GM23338 (cell line): ENCODE data around the gene TMEM43. TPM values are rescaled to one million over a fixed set of nuclear protein-coding genes. Genes with fewer than 3 reads are reported as not detected.

ENCODE experiments used
- ATAC-seq: fragments of 200-7000 bp; cut with Tn5 transposase; 3 replicates; pipeline ENCODE4 v1.9.1; 2020
- DNase-seq: peaks from one replicate; pipeline ENCODE4 v3.0.0-alpha.2; 2015; ENCODE audit warnings: low spot score
- H2AFZ ChIP-seq: fragments of 200-600 bp; sonication (generic); 2 replicates; pipeline ENCODE4 v1.8.0; 2016; ENCODE audit warnings: antibody characterized with exemption, mild to moderate bottlenecking, moderate library complexity
- H3F3A ChIP-seq: fragments of 200-600 bp; sonication (generic); replicated peaks from 2 replicates; pipeline ENCODE4 v1.8.0; 2017; ENCODE audit warnings: antibody characterized with exemption, mixed run types, low read depth
- H3K27ac ChIP-seq: fragments of 200-600 bp; sonication (generic); 2 replicates; pipeline ENCODE4 v1.6.1; 2016; ENCODE audit warnings: low read depth
- H3K27me3 ChIP-seq: fragments of 200-600 bp; sonication (generic); 2 replicates; pipeline ENCODE4 v1.8.0; 2016; ENCODE audit warnings: mild to moderate bottlenecking, mixed run types, moderate library complexity; ENCODE audit not compliant: insufficient read depth
- H3K36me3 ChIP-seq: fragments of 200-600 bp; sonication (generic); 2 replicates; pipeline ENCODE4 v1.8.0; 2016; ENCODE audit warnings: mild to moderate bottlenecking; ENCODE audit not compliant: insufficient read depth
- H3K4me1 ChIP-seq: fragments of 200-600 bp; sonication (generic); 2 replicates; pipeline ENCODE4 v1.8.0; 2016; ENCODE audit warnings: mild to moderate bottlenecking, moderate library complexity; ENCODE audit not compliant: insufficient read depth
- H3K4me2 ChIP-seq: fragments of 200-600 bp; sonication (generic); 2 replicates; pipeline ENCODE4 v1.7.1; 2017; ENCODE audit warnings: mixed run types
- H3K4me3 ChIP-seq: fragments of 200-600 bp; sonication (generic); 2 replicates; pipeline ENCODE4 v1.6.1; 2016; ENCODE audit warnings: mixed run types
- H3K79me2 ChIP-seq: fragments of 200-600 bp; sonication (generic); replicated peaks from 2 replicates; pipeline ENCODE4 v1.8.0; 2017; ENCODE audit warnings: mild to moderate bottlenecking; ENCODE audit not compliant: insufficient read depth
- H3K9me2 ChIP-seq: fragments of 200-600 bp; sonication (generic); 2 replicates; pipeline ENCODE4 v1.8.0; 2017; ENCODE audit not compliant: insufficient read depth
- H4K20me1 ChIP-seq: fragments of 200-600 bp; sonication (generic); replicated peaks from 2 replicates; pipeline ENCODE4 v1.8.0; 2017; ENCODE audit warnings: mild to moderate bottlenecking; ENCODE audit not compliant: insufficient read depth
- H3K27ac Mint-ChIP-seq: 2 replicates; pipeline ENCODE4 v1.8.0; 2020; ENCODE audit warnings: inconsistent platforms, mild to moderate bottlenecking, moderate library complexity, mixed read lengths
- H3K27me3 Mint-ChIP-seq: 3 replicates; pipeline ENCODE4 v1.8.0; 2022; ENCODE audit warnings: low read depth, mild to moderate bottlenecking, moderate library complexity, mixed read lengths, inconsistent platforms; ENCODE audit not compliant: insufficient read depth, poor library complexity
- H3K36me3 Mint-ChIP-seq: 3 replicates; pipeline ENCODE4 v1.8.0; 2021; ENCODE audit warnings: low read depth, mild to moderate bottlenecking, inconsistent platforms, moderate library complexity, mixed read lengths
- H3K4me1 Mint-ChIP-seq: 3 replicates; pipeline ENCODE4 v1.8.0; 2020; ENCODE audit warnings: mild to moderate bottlenecking, inconsistent platforms, mixed read lengths
- H3K4me3 Mint-ChIP-seq: 3 replicates; pipeline ENCODE4 v1.8.0; 2021; ENCODE audit warnings: moderate library complexity, mild to moderate bottlenecking, inconsistent platforms, mixed read lengths
- H3K9me3 Mint-ChIP-seq: 3 replicates; pipeline ENCODE4 v1.8.0; 2020; ENCODE audit warnings: moderate library complexity, mild to moderate bottlenecking, inconsistent platforms, mixed read lengths
- CREB1 ChIP-seq: fragments of 250-450 bp; sonication (Bioruptor Pico); IDR thresholded peaks from 2 replicates; pipeline ENCODE4 v1.5.0; 2020; ENCODE audit warnings: low read depth, mild to moderate bottlenecking, moderate library complexity
- CTCF ChIP-seq, 2 experiments: fragments of 200-600 bp in 1 of 2; sonication (generic) in 1 of 2; conservative IDR thresholded peaks; 2 replicates each; pipeline versions ENCODE4 v1.5.1 to v1.6.1; 2016 to 2017; ENCODE audit warnings: antibody characterized with exemption in 2 of 2, low read depth in 2 of 2, mild to moderate bottlenecking in 2 of 2, moderate library complexity in 1 of 2
- ETS1 ChIP-seq: IDR thresholded peaks from 2 replicates; pipeline ENCODE4 v1.6.1; 2016; ENCODE audit warnings: antibody characterized with exemption
- EZH2 ChIP-seq: fragments of 200-600 bp; sonication (generic); IDR thresholded peaks from one replicate; pipeline ENCODE4 v1.8.0; 2017; ENCODE audit warnings: antibody characterized with exemption, mild to moderate bottlenecking, low read depth; ENCODE audit not compliant: unreplicated experiment
- EZH2phosphoT487 ChIP-seq: fragments of 200-600 bp; sonication (generic); IDR thresholded peaks from one replicate; pipeline ENCODE4 v1.8.1; 2018; ENCODE audit warnings: antibody characterized with exemption; ENCODE audit not compliant: unreplicated experiment
- JUNB ChIP-seq: IDR thresholded peaks from one replicate; pipeline ENCODE4 v1.6.1; 2016; ENCODE audit warnings: antibody characterized with exemption; ENCODE audit not compliant: unreplicated experiment
- NANOG ChIP-seq: IDR thresholded peaks from 2 replicates; pipeline ENCODE4 v1.6.1; 2016; ENCODE audit warnings: antibody characterized with exemption, borderline replicate concordance
- POLR2AphosphoS5 ChIP-seq: IDR thresholded peaks from 2 replicates; pipeline ENCODE4 v1.6.1; 2016; ENCODE audit warnings: antibody characterized with exemption, low read depth
- REST ChIP-seq: IDR thresholded peaks from one replicate; pipeline ENCODE4 v1.6.1; 2018; ENCODE audit warnings: antibody characterized with exemption; ENCODE audit not compliant: unreplicated experiment
- STAT1 ChIP-seq: IDR thresholded peaks from one replicate; pipeline ENCODE4 v1.6.1; 2016; ENCODE audit warnings: antibody characterized with exemption; ENCODE audit not compliant: unreplicated experiment
- ZNF114 ChIP-seq: fragments of 250-450 bp; sonication (Bioruptor Pico); IDR thresholded peaks from 2 replicates; pipeline ENCODE4 v1.5.0; 2020; ENCODE audit warnings: mild to moderate bottlenecking, moderate library complexity
- ZNF331 ChIP-seq: fragments of 250-450 bp; sonication (Bioruptor Pico); IDR thresholded peaks from 2 replicates; pipeline ENCODE4 v1.5.0; 2020; ENCODE audit warnings: low read depth, mild to moderate bottlenecking, moderate library complexity
- ZNF462 ChIP-seq: fragments of 250-450 bp; sonication (Bioruptor Pico); IDR thresholded peaks from 2 replicates; pipeline ENCODE4 v1.5.0; 2020; ENCODE audit warnings: mild to moderate bottlenecking, moderate library complexity
- polyA plus RNA-seq: library from polyadenylated mRNA; unstranded; fragments of >200 nt; fragmentation: Nextera tagmentation; extraction: Ambion mirVana; gene quantifications from 2 replicates; pipeline ENCODE4 v1.2.1, GENCODE V29; 2016
- total RNA-seq: library from RNA; depleted of rRNA; stranded (reverse); fragments of >200 nt; shearing (Covaris generic); gene quantifications from 2 replicates; pipeline ENCODE4 v1.2.3, GENCODE V29; 2014

The TMEM43 gene
- total and polyA plus RNA-seq, 2 experiments from 2014 or later: 15.9 to 34.7 TPM

- Histone ChIP-seq H3K27me3 (no peaks in the 10 kb centered on the region), H2AFZ (no peak overlapping the region), H3K4me2 (no peak overlapping the region), H3K9me2 (no peaks in the 10 kb centered on the region), H3K27ac (no peak overlapping the region), H3K4me3 (no peak overlapping the region), H3K36me3 (peaks cover 43% of the 10 kb centered on the region), H3F3A (no peaks in the 10 kb centered on the region), H3K4me1 (no peaks in the 10 kb centered on the region), H4K20me1 (0 out of 2 replicates have a peak, but pooled peaks cover 5% of the 10 kb centered on the region), H3K79me2 (0 out of 2 replicates have a peak, but pooled peaks cover 3% of the 10 kb centered on the region)
- no peak overlapping the region for H3K27ac Mint-ChIP-seq
- ATAC-seq (no peak), DNase-seq (no peak)
- H3K27me3 Mint-ChIP-seq: peaks cover 2% of the 10 kb centered on the region
- TF ChIP-seq CREB1 (CRISPR knock-in tag): no peak
- no peak for TF ChIP-seq STAT1
- no peak for TF ChIP-seq POLR2AphosphoS5
- TF ChIP-seq CTCF (conservative IDR thresholded peaks at IDR 0.05; ENCODE audit: low read depth in 2 of 2): no peak
- no peak for TF ChIP-seq ZNF462
- no peak for TF ChIP-seq NANOG
- no peak for TF ChIP-seq ZNF331 (CRISPR knock-in tag)
- TF ChIP-seq ETS1: no peak
- TF ChIP-seq EZH2phosphoT487: no peak
- no peak for TF ChIP-seq REST
- no peak for TF ChIP-seq JUNB
- TF ChIP-seq EZH2: no peak
- no peak for TF ChIP-seq ZNF114 (CRISPR knock-in tag)
- peaks cover 7% of the 10 kb centered on the region; the same call in 2 of the 3 replicates for H3K9me3 Mint-ChIP-seq
- H3K4me1 Mint-ChIP-seq: no peaks in the 10 kb centered on the region
- H3K36me3 Mint-ChIP-seq: peaks cover 82% of the 10 kb centered on the region
- no peak overlapping the region for H3K4me3 Mint-ChIP-seq
Observed at GRCh38 chr3:14157951-14158350, 33.1 kb downstream of the TMEM43 start.
